ENCODE results near the gene SRCAP. TPM values are rescaled to one million over a fixed set of nuclear protein-coding genes. Genes with fewer than 3 reads are reported as not detected.
A peak's percentile ranks its signal among the peaks of the same experiment; 100 is the strongest.

Gene SRCAP
- total RNA-seq, 1 donor from 2014 or later = 93.4 TPM

DNA sequence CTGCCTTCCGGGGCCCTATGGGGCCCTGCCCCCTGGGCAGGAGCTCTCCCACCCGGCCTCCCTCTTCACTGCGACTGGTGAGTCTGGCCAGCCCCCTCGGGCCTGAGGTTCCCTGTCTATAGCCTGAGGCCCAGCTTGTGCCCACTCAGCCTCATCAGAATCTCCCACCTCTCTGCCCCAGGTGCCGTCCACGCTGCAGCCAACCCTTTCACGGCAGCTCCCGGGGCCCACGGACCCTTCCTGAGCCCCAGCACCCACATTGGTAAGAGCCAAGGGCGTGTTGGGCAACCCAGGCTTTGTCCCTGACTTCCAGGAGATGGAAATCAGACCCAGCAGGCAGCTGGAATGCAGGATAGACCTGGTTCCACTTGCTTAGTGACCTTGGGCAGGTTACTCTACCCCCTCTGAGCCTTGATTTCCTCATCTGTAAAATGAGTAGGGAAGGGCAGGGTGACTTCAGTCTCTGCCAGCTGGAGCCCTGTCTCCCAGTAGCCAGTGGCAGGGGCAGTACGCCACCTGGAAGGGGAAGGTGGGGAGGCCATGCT, 31.5 kb upstream of the SRCAP start:
- peaks cover 45% of the 10 kb centered on the region for H3K36me3 Mint-ChIP-seq (ENCODE audit: low read depth)
- no peak for DNase-seq (ENCODE audit: low spot score)
- H3K27ac Mint-ChIP-seq = no peak overlapping the region
- H3K27me3 Mint-ChIP-seq (ENCODE audit: insufficient read depth) = no peaks in the 10 kb centered on the region
- H3K9me3 Mint-ChIP-seq = no peaks in the 10 kb centered on the region
- H3K4me3 Mint-ChIP-seq = no peak overlapping the region
- intact Hi-C loops (cut with micrococcal nuclease) = no loop called here
- peaks cover 19% of the 10 kb centered on the region for H3K4me1 Mint-ChIP-seq (ENCODE audit: low read depth)

DNA sequence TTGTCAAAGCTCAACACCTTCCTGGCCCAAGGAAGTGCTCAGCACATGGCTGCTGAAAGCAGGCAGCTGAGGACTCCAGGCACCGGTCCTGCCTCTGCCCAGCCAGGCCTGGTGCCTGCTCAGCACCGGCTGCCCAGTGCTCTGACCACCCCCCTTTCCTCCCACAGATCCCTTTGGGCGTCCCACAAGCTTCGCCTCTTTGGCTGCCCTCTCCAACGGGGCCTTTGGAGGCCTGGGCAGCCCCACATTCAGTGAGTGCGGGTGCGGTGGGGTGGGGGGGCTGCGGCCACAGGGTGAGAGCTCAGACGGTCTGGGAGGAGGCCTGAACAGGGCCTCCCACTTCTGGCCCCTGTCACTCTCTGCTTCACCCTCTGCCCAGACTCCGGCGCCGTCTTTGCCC, 30.6 kb upstream of the SRCAP start:
- H3K36me3 Mint-ChIP-seq (ENCODE audit: low read depth) = peaks cover 36% of the 10 kb centered on the region
- intact Hi-C loops (cut with micrococcal nuclease) = no loop called here
- H3K9me3 Mint-ChIP-seq = no peaks in the 10 kb centered on the region
- no peak for DNase-seq (ENCODE audit: low spot score)
- no peak overlapping the region for H3K27ac Mint-ChIP-seq
- peaks cover 11% of the 10 kb centered on the region for H3K4me1 Mint-ChIP-seq (ENCODE audit: low read depth)
- H3K27me3 Mint-ChIP-seq (ENCODE audit: insufficient read depth) = no peaks in the 10 kb centered on the region
- no peak overlapping the region for H3K4me3 Mint-ChIP-seq

GRCh38 chr16:30669026-30669902, 29.7 kb upstream of the SRCAP start:
- no peaks in the 10 kb centered on the region for H3K27me3 Mint-ChIP-seq (ENCODE audit: insufficient read depth)
- H3K27ac Mint-ChIP-seq = no peak overlapping the region
- peaks cover 6% of the 10 kb centered on the region for H3K4me1 Mint-ChIP-seq (ENCODE audit: low read depth)
- DNase-seq (ENCODE audit: low spot score) = no peak
- intact Hi-C loops (cut with micrococcal nuclease) = no loop called here
- peaks cover 31% of the 10 kb centered on the region for H3K36me3 Mint-ChIP-seq (ENCODE audit: low read depth)
- no peak overlapping the region for H3K4me3 Mint-ChIP-seq
- H3K9me3 Mint-ChIP-seq = no peaks in the 10 kb centered on the region

DNA sequence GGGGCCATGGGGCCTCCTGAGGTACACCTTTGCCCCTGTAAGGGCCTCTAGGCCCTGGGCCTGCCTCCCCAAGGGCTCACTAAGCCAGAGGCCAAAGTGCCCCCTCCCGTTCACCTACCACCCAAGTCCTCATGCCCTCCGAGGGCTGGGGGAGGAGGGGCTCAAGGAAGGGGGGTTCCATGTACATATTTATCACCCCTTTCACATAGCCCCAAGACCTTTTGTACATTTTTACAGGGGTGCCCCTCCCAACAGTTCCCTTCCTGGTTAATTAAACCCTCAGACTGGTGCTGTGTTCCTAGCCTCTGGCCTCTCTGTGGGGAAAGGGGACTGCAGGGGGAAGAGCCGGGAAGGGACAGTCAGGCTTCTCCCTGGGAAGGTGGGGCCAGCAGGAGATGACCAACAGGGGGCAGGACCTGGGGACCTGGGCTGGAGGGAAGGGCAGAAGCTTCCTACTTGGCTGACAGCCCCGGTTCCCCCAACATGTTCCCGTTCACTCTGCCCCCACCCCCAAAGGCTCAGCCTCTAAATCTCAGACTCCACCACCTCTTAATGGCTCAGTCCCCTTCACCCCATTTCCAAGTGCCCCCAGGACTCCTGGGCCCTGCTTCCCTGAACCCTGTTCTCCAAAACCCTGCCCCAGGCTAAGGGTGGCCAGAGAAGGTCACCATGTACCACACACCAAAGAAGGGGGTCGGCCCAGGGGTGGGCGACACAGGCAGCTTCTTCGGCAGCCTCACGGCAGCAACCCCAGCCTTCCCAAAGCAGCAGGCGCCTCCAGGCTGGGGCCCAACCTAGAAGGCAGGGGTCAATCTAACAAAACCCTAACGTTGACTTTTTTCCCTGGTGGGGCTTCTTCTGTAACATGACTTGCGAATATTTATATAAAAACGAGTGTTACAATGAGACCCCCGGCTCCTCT, 28.8 kb upstream of the SRCAP start:
- peaks cover 28% of the 10 kb centered on the region for H3K36me3 Mint-ChIP-seq (ENCODE audit: low read depth)
- H3K27ac Mint-ChIP-seq = no peak overlapping the region
- H3K4me1 Mint-ChIP-seq (ENCODE audit: low read depth) = peaks cover 6% of the 10 kb centered on the region
- DNase-seq (ENCODE audit: low spot score) = no peak
- no peaks in the 10 kb centered on the region for H3K9me3 Mint-ChIP-seq
- intact Hi-C loops (cut with micrococcal nuclease) = no loop called here
- H3K27me3 Mint-ChIP-seq (ENCODE audit: insufficient read depth) = no peaks in the 10 kb centered on the region
- H3K4me3 Mint-ChIP-seq = no peak overlapping the region

DNA sequence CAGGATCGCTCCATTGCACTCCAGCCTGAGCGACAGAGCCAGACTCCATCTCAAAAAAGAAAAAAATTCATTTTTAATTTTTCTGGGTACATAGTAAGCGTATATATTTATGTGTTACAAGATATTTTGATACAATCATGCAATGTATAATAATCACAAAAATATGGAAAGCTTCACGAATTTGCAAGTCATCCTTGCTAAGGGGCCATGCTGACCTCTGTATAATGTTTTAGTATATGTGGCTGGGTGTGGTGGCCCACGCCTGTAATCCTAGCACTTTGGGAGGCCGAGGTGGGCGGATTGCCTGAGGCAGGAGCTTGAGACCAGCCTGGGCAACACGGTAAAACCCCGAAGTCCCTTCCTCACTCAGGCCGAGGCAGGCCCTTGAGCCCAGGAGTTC, 23.8 kb upstream of the SRCAP start:
- H3K27me3 Mint-ChIP-seq (ENCODE audit: insufficient read depth) = no peaks in the 10 kb centered on the region
- no peak overlapping the region for H3K4me3 Mint-ChIP-seq
- no peak overlapping the region for H3K27ac Mint-ChIP-seq
- no peaks in the 10 kb centered on the region for H3K9me3 Mint-ChIP-seq
- H3K4me1 Mint-ChIP-seq (ENCODE audit: low read depth) = no peaks in the 10 kb centered on the region
- no peak for DNase-seq (ENCODE audit: low spot score)
- H3K36me3 Mint-ChIP-seq (ENCODE audit: low read depth) = peaks cover 8% of the 10 kb centered on the region
- intact Hi-C loops (cut with micrococcal nuclease) = no loop called here

GRCh38 chr16:30677931-30678585, 20.9 kb upstream of the SRCAP start:
- Mint-ChIP-seq H3K36me3 (ENCODE audit: low read depth) (no peaks in the 10 kb centered on the region), H3K27me3 (ENCODE audit: insufficient read depth) (no peaks in the 10 kb centered on the region), H3K4me3 (no peak overlapping the region), H3K4me1 (ENCODE audit: low read depth) (no peaks in the 10 kb centered on the region), H3K9me3 (no peaks in the 10 kb centered on the region), H3K27ac (no peak overlapping the region)
- intact Hi-C loops (cut with micrococcal nuclease) = no loop called here
- no peak for DNase-seq (ENCODE audit: low spot score)

DNA sequence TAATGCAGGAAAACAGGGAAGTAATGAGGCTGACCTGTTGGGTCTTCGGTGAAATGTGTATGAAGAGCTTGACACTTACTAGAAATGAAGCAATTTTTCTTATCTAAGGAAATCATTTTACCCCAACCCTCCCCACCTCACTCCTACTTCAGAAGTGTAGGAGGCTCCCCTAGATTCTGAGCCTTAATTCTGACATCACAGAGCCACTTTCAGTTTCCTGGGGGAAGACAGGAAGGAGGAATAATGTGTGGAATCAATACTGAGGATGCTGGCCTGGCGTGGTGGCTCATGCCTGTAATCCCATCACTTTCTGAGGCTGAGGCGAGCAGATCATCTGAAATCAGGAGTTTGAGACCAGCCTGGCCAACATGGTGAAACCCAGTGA, 20.4 kb upstream of the SRCAP start:
- no peaks in the 10 kb centered on the region for H3K4me1 Mint-ChIP-seq (ENCODE audit: low read depth)
- H3K27ac Mint-ChIP-seq = no peak overlapping the region
- H3K27me3 Mint-ChIP-seq (ENCODE audit: insufficient read depth) = no peaks in the 10 kb centered on the region
- intact Hi-C loops (cut with micrococcal nuclease) = no loop called here
- DNase-seq (ENCODE audit: low spot score) = no peak
- H3K4me3 Mint-ChIP-seq = no peak overlapping the region
- H3K36me3 Mint-ChIP-seq (ENCODE audit: low read depth) = no peaks in the 10 kb centered on the region
- no peaks in the 10 kb centered on the region for H3K9me3 Mint-ChIP-seq

DNA sequence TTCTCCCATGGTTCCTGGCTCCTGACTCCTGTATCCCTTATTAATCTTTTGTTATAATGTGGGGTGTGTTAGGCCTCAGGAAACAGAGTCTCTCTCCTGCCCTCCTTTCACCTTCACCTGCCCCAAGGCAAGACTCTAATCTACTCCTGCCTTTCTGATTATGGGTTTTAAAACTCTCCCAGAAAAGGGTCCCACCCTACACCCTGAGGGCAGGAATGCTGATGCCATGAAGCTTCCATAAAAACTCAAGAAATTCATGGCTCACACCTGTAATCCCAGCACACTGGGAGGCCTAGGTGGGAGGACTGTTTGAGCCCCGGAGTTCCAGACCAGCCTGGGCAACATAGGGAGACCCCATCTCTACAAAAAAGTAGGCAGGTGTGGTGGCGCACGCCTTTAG, 18.6 kb upstream of the SRCAP start:
- Mint-ChIP-seq H3K9me3 (no peaks in the 10 kb centered on the region), H3K36me3 (ENCODE audit: low read depth) (no peaks in the 10 kb centered on the region), H3K27me3 (ENCODE audit: insufficient read depth) (no peaks in the 10 kb centered on the region), H3K4me3 (no peak overlapping the region), H3K27ac (no peak overlapping the region), H3K4me1 (ENCODE audit: low read depth) (no peaks in the 10 kb centered on the region)
- DNase-seq (ENCODE audit: low spot score) = no peak
- intact Hi-C loops (cut with micrococcal nuclease) = no loop called here

DNA sequence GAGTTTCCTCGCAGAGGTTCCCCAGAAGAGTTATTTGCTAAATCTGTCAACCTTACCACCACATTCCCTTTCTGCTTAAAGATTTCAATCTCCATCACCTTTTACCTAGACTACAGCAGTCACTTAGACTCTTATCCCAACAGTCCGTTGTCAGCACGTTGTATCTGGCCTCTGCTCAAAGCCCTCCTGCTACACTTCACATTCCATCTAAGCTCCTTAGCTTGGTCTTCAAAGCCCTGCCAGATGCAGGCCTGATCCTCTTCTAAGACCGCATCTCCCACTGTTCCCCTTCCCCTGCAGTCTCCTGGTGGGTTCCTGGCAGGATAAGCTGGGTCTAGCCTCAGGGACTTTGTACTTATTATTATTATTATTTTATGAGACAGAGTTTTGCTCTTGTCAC, 10.3 kb upstream of the SRCAP start:
- intact Hi-C loops (cut with micrococcal nuclease) = no loop called here
- no peaks in the 10 kb centered on the region for H3K36me3 Mint-ChIP-seq (ENCODE audit: low read depth)
- H3K27me3 Mint-ChIP-seq (ENCODE audit: insufficient read depth) = no peaks in the 10 kb centered on the region
- H3K27ac Mint-ChIP-seq = no peak overlapping the region
- H3K4me1 Mint-ChIP-seq (ENCODE audit: low read depth) = peaks cover 10% of the 10 kb centered on the region
- no peak overlapping the region for H3K4me3 Mint-ChIP-seq
- no peaks in the 10 kb centered on the region for H3K9me3 Mint-ChIP-seq
- no peak for DNase-seq (ENCODE audit: low spot score)

DNA sequence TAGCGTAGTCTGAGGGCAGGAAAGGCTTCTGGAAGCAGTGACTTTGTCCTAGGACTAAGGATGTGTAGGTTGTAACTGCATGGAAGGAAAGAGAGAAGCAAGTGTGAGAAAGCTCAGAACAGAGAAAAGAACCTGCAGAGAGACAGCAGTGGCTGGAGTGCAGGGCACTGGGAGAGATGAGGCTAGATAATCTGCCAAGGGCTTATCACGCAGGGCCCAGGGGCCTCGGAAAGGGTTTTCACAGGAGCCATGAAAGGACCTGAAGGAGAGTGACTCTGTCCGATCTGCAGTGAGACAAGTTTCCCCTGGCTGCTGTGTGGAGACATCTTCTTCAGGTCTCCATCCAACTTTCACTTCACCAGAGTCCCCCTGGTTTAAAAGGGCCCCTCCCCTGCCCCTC, 7.1 kb upstream of the SRCAP start:
- H3K36me3 Mint-ChIP-seq (ENCODE audit: low read depth) = no peaks in the 10 kb centered on the region
- H3K27ac Mint-ChIP-seq = no peak overlapping the region
- H3K4me3 Mint-ChIP-seq = no peak overlapping the region
- no peak for DNase-seq (ENCODE audit: low spot score)
- no peaks in the 10 kb centered on the region for H3K27me3 Mint-ChIP-seq (ENCODE audit: insufficient read depth)
- no peaks in the 10 kb centered on the region for H3K9me3 Mint-ChIP-seq
- peaks cover 19% of the 10 kb centered on the region for H3K4me1 Mint-ChIP-seq (ENCODE audit: low read depth)
- intact Hi-C loops (cut with micrococcal nuclease) = no loop called here

DNA sequence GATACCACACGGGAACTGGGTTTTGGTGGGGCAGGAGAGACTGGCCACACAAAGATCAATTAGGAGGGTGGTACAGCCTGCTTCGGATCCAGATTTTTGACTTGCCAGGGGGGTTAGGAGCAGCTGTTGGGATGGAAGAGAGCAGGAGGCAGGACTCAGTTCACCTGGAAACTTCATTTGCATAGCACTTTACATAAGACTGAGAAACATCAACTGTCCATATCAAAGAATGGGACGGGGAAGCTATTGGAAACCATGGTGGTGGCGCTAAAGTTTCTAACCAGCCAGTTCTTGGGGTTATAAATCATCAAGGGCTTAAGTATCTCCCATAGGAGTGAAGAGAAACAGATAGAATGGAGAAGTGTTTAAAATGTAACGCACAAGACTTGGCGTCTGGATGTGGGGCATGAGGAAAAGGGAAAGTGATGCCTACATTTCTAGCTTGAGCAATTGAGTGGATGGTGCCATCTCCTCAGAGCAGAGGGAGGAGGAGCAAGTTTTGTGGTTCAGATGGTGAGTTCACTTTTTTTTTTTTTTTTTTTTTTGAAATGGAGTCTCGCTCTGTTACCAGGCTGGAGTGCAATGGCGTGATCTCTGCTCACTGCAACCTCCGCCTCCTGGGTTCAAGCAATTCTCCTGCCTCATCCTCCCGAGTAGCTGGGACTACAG, 6.4 kb upstream of the SRCAP start:
- Mint-ChIP-seq H3K27ac (peak overlapping the region; percentile 2), H3K36me3 (ENCODE audit: low read depth) (no peaks in the 10 kb centered on the region), H3K27me3 (ENCODE audit: insufficient read depth) (no peaks in the 10 kb centered on the region), H3K4me1 (ENCODE audit: low read depth) (peaks cover 25% of the 10 kb centered on the region), H3K4me3 (no peak overlapping the region), H3K9me3 (no peaks in the 10 kb centered on the region)
- DNase-seq (ENCODE audit: low spot score) = no peak
- intact Hi-C loops (cut with micrococcal nuclease) = no loop called here

DNA sequence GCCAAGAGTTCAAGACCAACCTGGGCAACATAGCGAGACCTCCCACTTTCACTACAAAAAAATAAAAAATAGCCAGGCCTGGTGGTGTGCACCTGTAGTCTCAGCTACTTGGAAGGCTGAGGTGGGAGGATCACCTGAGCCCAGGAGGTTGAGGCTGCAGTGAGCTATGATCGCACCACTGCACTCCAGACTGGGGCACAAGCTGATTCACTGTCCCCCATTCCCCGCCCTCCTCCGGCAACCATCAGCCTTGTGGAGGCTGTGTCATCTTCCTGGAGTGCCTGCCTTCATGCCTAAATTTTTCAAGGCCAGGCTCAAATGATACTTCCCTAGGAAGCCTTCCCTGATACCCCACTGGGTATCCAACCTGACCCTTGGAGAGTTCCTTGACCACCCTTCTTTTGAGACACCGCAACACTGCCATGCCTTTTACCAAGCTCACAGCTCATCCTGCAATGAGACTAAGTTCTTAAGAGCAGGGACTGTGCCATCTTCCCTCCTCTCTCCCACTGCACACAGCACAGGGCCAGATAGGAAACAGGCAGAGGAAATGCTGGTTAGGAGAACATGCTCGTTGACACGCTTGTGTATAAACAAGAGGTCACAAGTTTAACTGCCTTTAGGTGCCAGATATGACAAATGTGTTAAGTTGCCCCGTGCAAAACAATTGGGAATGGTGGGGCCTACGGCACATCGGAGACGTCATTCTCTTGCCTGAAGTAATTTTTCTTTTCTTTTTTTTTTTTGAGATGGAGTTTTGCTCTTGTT, 3.9 kb upstream of the SRCAP start:
- H3K27me3 Mint-ChIP-seq (ENCODE audit: insufficient read depth) = peaks cover 2% of the 10 kb centered on the region

More for the DNA sequence above, 3.9 kb upstream of the SRCAP start:
- Mint-ChIP-seq H3K27ac (peak overlapping the region; percentile 55), H3K4me1 (ENCODE audit: low read depth) (peaks cover 40% of the 10 kb centered on the region), H3K4me3 (peak overlapping the region; percentile 34), H3K9me3 (no peaks in the 10 kb centered on the region), H3K36me3 (ENCODE audit: low read depth) (peaks cover 8% of the 10 kb centered on the region)
- no peak for DNase-seq (ENCODE audit: low spot score)
- intact Hi-C loops (cut with micrococcal nuclease) = loop anchor here (1.0 kb wide), 2 partner anchors 35 to 44 kb away; no protein-coding TSS in a partner anchor

Data from activated T-helper 1 cell treated with anti-CD3 and anti-CD28 coated beads, Interleukin-12 subunit alpha, Interleukin-12 subunit beta, Interleukin-2, Interleukin-4 antibody, amounts not matched to agents 30 ng/mL and 10 ng/mL and 1 ng/mL, durations not matched to agents 14 hours and 24 hours and 36 hours (primary cell).